Karpas-422 (cell line): ENCODE data around the gene FMNL1. TPM values are rescaled to one million over a fixed set of nuclear protein-coding genes. Genes with fewer than 3 reads are reported as not detected.

Experiments
- DNase-seq: peaks from one replicate; pipeline ENCODE4 v3.0.0-alpha.2; 2015
- H2AFZ ChIP-seq: fragments of 200-600 bp; sonication (generic); 2 replicates; pipeline ENCODE4 v1.6.1; 2014; ENCODE audit warnings: antibody characterized with exemption, low read length, mixed read lengths
- H3K27ac ChIP-seq: fragments of 200-600 bp; sonication (generic); 2 replicates; pipeline ENCODE4 v1.5.1; 2014; ENCODE audit warnings: mild to moderate bottlenecking, low read length, moderate library complexity
- H3K27me3 ChIP-seq: fragments of 200-600 bp; sonication (generic); 2 replicates; pipeline ENCODE4 v1.6.1; 2014; ENCODE audit warnings: low read length, mixed read lengths
- H3K36me3 ChIP-seq: fragments of 200-600 bp; sonication (generic); 2 replicates; pipeline ENCODE4 v1.6.1; 2014; ENCODE audit warnings: low read length, mixed read lengths; ENCODE audit not compliant: insufficient read depth
- H3K4me1 ChIP-seq: fragments of 200-600 bp; sonication (generic); 2 replicates; pipeline ENCODE4 v1.6.1; 2014; ENCODE audit warnings: mild to moderate bottlenecking, low read length, mixed read lengths
- H3K4me2 ChIP-seq: fragments of 200-600 bp; sonication (generic); 2 replicates; pipeline ENCODE4 v1.6.1; 2014; ENCODE audit warnings: low read length, low read depth, mild to moderate bottlenecking; ENCODE audit not compliant: poor library complexity, severe bottlenecking
- H3K4me3 ChIP-seq: fragments of 200-600 bp; sonication (generic); 2 replicates; pipeline ENCODE4 v1.5.1; 2014; ENCODE audit warnings: mild to moderate bottlenecking, antibody characterized with exemption, low read length, mixed read lengths
- H3K79me2 ChIP-seq: fragments of 200-600 bp; sonication (generic); 2 replicates; pipeline ENCODE4 v1.6.1; 2014; ENCODE audit warnings: mild to moderate bottlenecking, low read length, mixed read lengths
- H3K9ac ChIP-seq: fragments of 200-600 bp; sonication (generic); 2 replicates; pipeline ENCODE4 v1.6.0; 2014; ENCODE audit warnings: low read length
- H3K9me2 ChIP-seq: fragments of 200-600 bp; sonication (generic), shearing (Covaris generic); replicated peaks from 2 replicates; pipeline ENCODE4 v1.6.0; 2014; ENCODE audit warnings: mild to moderate bottlenecking, low read length, moderate library complexity; ENCODE audit not compliant: insufficient read depth
- H3K9me3 ChIP-seq: fragments of 300-700, 200-600 bp; sonication (generic); 2 replicates; pipeline ENCODE4 v1.6.1; 2014; ENCODE audit warnings: low read length, mixed read lengths
- H4K20me1 ChIP-seq: fragments of 200-600 bp; sonication (generic); 2 replicates; pipeline ENCODE4 v1.6.1; 2014; ENCODE audit warnings: mild to moderate bottlenecking, antibody characterized with exemption, low read length, low read depth; ENCODE audit not compliant: insufficient read depth
- total RNA-seq: library from RNA; depleted of rRNA; stranded (reverse); fragments of >200 nt; shearing (Covaris generic); gene quantifications from 2 replicates; pipeline ENCODE4 v1.2.3, GENCODE V29; 2014; ENCODE audit warnings: low replicate concordance

Gene FMNL1
- total RNA-seq, 1 experiment from 2014 or later: not detected

GRCh38 chr17:45264430-45264829 lies 42.7 kb downstream of the FMNL1 start:
- no peak overlapping the region for H3K27ac ChIP-seq
- H3K4me1 ChIP-seq: peaks cover 5% of the 10 kb centered on the region; the same call in 1 of the 2 replicates
- H3K9me2 ChIP-seq: no peaks in the 10 kb centered on the region
- H3K27me3 ChIP-seq: no peaks in the 10 kb centered on the region
- no peaks in the 10 kb centered on the region for H4K20me1 ChIP-seq
- peaks cover 17% of the 10 kb centered on the region for H3K36me3 ChIP-seq
- H2AFZ ChIP-seq: no peak overlapping the region
- H3K9ac ChIP-seq: no peak overlapping the region
- no peaks in the 10 kb centered on the region for H3K79me2 ChIP-seq
- H3K9me3 ChIP-seq: no peaks in the 10 kb centered on the region
- H3K4me3 ChIP-seq: no peak overlapping the region
- no peak overlapping the region for H3K4me2 ChIP-seq
- DNase-seq: no peak

- Histone ChIP-seq H3K4me2 (no peak overlapping the region), H3K27ac (no peak overlapping the region), H2AFZ (no peak overlapping the region), H3K27me3 (no peaks in the 10 kb centered on the region), H3K9me2 (no peaks in the 10 kb centered on the region), H3K4me1 (peaks cover 5% of the 10 kb centered on the region; the same call in 1 of the 2 replicates), H3K9me3 (no peaks in the 10 kb centered on the region), H3K36me3 (peaks cover 22% of the 10 kb centered on the region), H3K79me2 (no peaks in the 10 kb centered on the region), H4K20me1 (no peaks in the 10 kb centered on the region), H3K4me3 (no peak overlapping the region), H3K9ac (no peak overlapping the region)
- no peak for DNase-seq
Observed at GRCh38 chr17:45264988-45265387, 43.3 kb downstream of the FMNL1 start.

- H3K79me2 ChIP-seq: no peaks in the 10 kb centered on the region
- H4K20me1 ChIP-seq: no peaks in the 10 kb centered on the region
- DNase-seq: no peak
- no peaks in the 10 kb centered on the region for H3K27me3 ChIP-seq
- H3K9ac ChIP-seq: no peak overlapping the region
- no peaks in the 10 kb centered on the region for H3K9me2 ChIP-seq
- no peak overlapping the region for H2AFZ ChIP-seq
- H3K4me1 ChIP-seq: peaks cover 5% of the 10 kb centered on the region; the same call in 1 of the 2 replicates
- peaks cover 25% of the 10 kb centered on the region for H3K36me3 ChIP-seq
- H3K4me3 ChIP-seq: no peak overlapping the region
- no peaks in the 10 kb centered on the region for H3K9me3 ChIP-seq
- no peak overlapping the region for H3K4me2 ChIP-seq
- no peak overlapping the region for H3K27ac ChIP-seq
Observed at GRCh38 chr17:45265821-45266220, 44.1 kb downstream of the FMNL1 start.

- H3K27ac ChIP-seq: no peak overlapping the region
- H3K79me2 ChIP-seq: no peaks in the 10 kb centered on the region
- H3K9ac ChIP-seq: no peak overlapping the region
- no peak overlapping the region for H3K4me3 ChIP-seq
- no peaks in the 10 kb centered on the region for H3K9me2 ChIP-seq
- H3K4me2 ChIP-seq: no peak overlapping the region
- no peak overlapping the region for H2AFZ ChIP-seq
- no peaks in the 10 kb centered on the region for H3K9me3 ChIP-seq
- H4K20me1 ChIP-seq: no peaks in the 10 kb centered on the region
- peaks cover 25% of the 10 kb centered on the region for H3K36me3 ChIP-seq
- peaks cover 5% of the 10 kb centered on the region; the same call in 1 of the 2 replicates for H3K4me1 ChIP-seq
- no peak for DNase-seq
- no peaks in the 10 kb centered on the region for H3K27me3 ChIP-seq
Observed at GRCh38 chr17:45266372-45266926, 44.8 kb downstream of the FMNL1 start.

- H4K20me1 ChIP-seq: no peaks in the 10 kb centered on the region
- H3K4me2 ChIP-seq: no peak overlapping the region
Observed at GRCh38 chr17:45267436-45268055, 45.9 kb downstream of the FMNL1 start.

GRCh38 chr17:45269912-45270311 lies 48.2 kb downstream of the FMNL1 start:
- Histone ChIP-seq H3K4me2 (no peak overlapping the region), H3K36me3 (peaks cover 32% of the 10 kb centered on the region), H3K27ac (no peak overlapping the region), H3K9me2 (no peaks in the 10 kb centered on the region), H3K4me1 (peaks cover 5% of the 10 kb centered on the region; the same call in 1 of the 2 replicates), H3K79me2 (no peaks in the 10 kb centered on the region), H3K9ac (no peak overlapping the region), H2AFZ (no peak overlapping the region), H3K27me3 (no peaks in the 10 kb centered on the region), H3K4me3 (no peak overlapping the region), H4K20me1 (no peaks in the 10 kb centered on the region), H3K9me3 (no peaks in the 10 kb centered on the region)
- no peak for DNase-seq

More at GRCh38 chr17:45267436-45268055, 45.9 kb downstream of the FMNL1 start:
- Histone ChIP-seq H3K27ac (no peak overlapping the region), H3K4me3 (no peak overlapping the region), H3K36me3 (peaks cover 29% of the 10 kb centered on the region), H2AFZ (no peak overlapping the region), H3K4me1 (peaks cover 5% of the 10 kb centered on the region; the same call in 1 of the 2 replicates), H3K9ac (no peak overlapping the region), H3K9me2 (no peaks in the 10 kb centered on the region), H3K9me3 (no peaks in the 10 kb centered on the region), H3K79me2 (no peaks in the 10 kb centered on the region), H3K27me3 (no peaks in the 10 kb centered on the region)
- no peak for DNase-seq

- no peaks in the 10 kb centered on the region for H3K9me3 ChIP-seq
- H3K27ac ChIP-seq: no peak overlapping the region
- no peak overlapping the region for H2AFZ ChIP-seq
- no peak overlapping the region for H3K4me3 ChIP-seq
- H3K9ac ChIP-seq: no peak overlapping the region
- H3K79me2 ChIP-seq: no peaks in the 10 kb centered on the region
- peaks cover 3% of the 10 kb centered on the region; the same call in 1 of the 2 replicates for H3K4me1 ChIP-seq
- DNase-seq: peak; percentile 77
- no peaks in the 10 kb centered on the region for H3K9me2 ChIP-seq
- peaks cover 29% of the 10 kb centered on the region for H3K36me3 ChIP-seq
- no peaks in the 10 kb centered on the region for H3K27me3 ChIP-seq
- H3K4me2 ChIP-seq: no peak overlapping the region
- no peaks in the 10 kb centered on the region for H4K20me1 ChIP-seq
Observed at GRCh38 chr17:45270828-45271418, 49.2 kb downstream of the FMNL1 start.

GRCh38 chr17:45271603-45272002 lies 49.9 kb downstream of the FMNL1 start:
- Histone ChIP-seq H3K27me3 (no peaks in the 10 kb centered on the region), H2AFZ (no peak overlapping the region), H3K9me2 (no peaks in the 10 kb centered on the region), H3K4me1 (no peaks in the 10 kb centered on the region), H3K27ac (no peak overlapping the region), H3K9me3 (no peaks in the 10 kb centered on the region), H3K4me3 (no peak overlapping the region), H3K9ac (no peak overlapping the region), H4K20me1 (no peaks in the 10 kb centered on the region), H3K79me2 (no peaks in the 10 kb centered on the region), H3K4me2 (no peak overlapping the region), H3K36me3 (peaks cover 29% of the 10 kb centered on the region)
- no peak for DNase-seq
